ENCODE data around the gene B4GALT2. TPM values are rescaled to one million over a fixed set of nuclear protein-coding genes. Genes with fewer than 3 reads are reported as not detected.

The B4GALT2 gene
- total RNA-seq, 1 donor from 2014 or later: 56.6 TPM

DNA sequence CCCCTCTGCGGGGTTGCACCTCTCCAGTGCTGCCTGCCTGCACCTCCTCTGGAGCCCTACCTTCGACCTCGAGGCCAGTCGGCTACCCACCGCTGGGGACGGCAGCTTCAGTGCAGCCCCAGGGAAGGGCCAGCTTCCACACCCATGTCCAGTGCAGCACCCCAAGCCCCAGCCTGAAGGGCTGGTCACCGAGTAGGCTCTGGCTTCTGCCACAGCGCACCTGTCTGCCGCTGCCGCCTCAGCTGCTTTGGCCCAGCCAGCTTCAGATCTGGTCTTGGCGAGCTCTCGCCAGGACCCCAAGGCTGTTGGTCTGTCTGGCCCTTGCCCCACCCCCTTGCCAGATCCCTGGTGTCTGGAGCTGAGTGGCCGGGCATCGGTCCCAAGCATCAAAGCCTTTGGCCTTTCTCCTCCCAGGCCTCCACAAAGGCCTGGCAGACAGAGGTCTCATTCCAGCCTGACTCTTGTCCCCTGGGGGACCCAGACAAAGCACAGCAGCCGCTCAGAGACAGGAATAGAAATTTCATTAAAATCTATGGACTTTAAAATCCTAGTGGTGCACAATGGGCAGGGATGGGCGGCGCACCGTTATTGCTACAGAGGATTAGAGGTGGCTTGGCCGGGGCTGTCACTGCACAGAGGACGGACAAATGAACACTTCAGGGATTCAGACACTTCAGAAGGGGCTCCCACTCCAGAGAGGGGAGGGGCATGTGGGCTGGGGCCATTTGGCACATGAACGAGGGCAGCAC is 17.1 kb downstream of the B4GALT2 start:
- DNase-seq (ENCODE audit: low read depth) (no peak), FAIRE-seq (no peak)
- no peak overlapping the region for H2AFZ ChIP-seq (ENCODE audit: low read depth, low read length)
- H4K20me1 ChIP-seq (ENCODE audit: insufficient read depth, low read length): no peaks in the 10 kb centered on the region
- Mint-ChIP-seq H3K4me1 (ENCODE audit: low read depth, unreplicated experiment) (peaks cover 2% of the 10 kb centered on the region), H3K9me3 (ENCODE audit: unreplicated experiment) (peaks cover 2% of the 10 kb centered on the region), H3K36me3 (ENCODE audit: low read depth, unreplicated experiment) (peaks cover 13% of the 10 kb centered on the region), H3K4me3 (ENCODE audit: unreplicated experiment) (no peak overlapping the region), H3K27me3 (ENCODE audit: low read depth, unreplicated experiment) (peaks cover 2% of the 10 kb centered on the region), H3K27ac (ENCODE audit: unreplicated experiment) (no peak overlapping the region)
- H3K79me2 ChIP-seq (ENCODE audit: insufficient read depth, low read length): no peaks in the 10 kb centered on the region
- H3K27me3 ChIP-seq (ENCODE audit: insufficient read depth, low read length): no peaks in the 10 kb centered on the region
- no peak overlapping the region for H3K9ac ChIP-seq (ENCODE audit: low read length)
- no peak overlapping the region for H3K4me3 ChIP-seq (ENCODE audit: insufficient read depth, low read depth, low read length)
- TF ChIP-seq, protein P1, sequence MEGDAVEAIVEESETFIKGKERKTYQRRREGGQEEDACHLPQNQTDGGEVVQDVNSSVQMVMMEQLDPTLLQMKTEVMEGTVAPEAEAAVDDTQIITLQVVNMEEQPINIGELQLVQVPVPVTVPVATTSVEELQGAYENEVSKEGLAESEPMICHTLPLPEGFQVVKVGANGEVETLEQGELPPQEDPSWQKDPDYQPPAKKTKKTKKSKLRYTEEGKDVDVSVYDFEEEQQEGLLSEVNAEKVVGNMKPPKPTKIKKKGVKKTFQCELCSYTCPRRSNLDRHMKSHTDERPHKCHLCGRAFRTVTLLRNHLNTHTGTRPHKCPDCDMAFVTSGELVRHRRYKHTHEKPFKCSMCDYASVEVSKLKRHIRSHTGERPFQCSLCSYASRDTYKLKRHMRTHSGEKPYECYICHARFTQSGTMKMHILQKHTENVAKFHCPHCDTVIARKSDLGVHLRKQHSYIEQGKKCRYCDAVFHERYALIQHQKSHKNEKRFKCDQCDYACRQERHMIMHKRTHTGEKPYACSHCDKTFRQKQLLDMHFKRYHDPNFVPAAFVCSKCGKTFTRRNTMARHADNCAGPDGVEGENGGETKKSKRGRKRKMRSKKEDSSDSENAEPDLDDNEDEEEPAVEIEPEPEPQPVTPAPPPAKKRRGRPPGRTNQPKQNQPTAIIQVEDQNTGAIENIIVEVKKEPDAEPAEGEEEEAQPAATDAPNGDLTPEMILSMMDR (IDR thresholded peaks at IDR 0.05; ENCODE audit: insufficient read depth, low read depth, low read length): no peak
- no peak for TF ChIP-seq EZH2 (IDR thresholded peaks at IDR 0.05; ENCODE audit: insufficient read depth, low read length)
- no peak overlapping the region for H3K27ac ChIP-seq (ENCODE audit: low read depth, low read length)
- no peaks in the 10 kb centered on the region for H3K36me3 ChIP-seq (ENCODE audit: insufficient read depth, low read length)
- H3K4me1 ChIP-seq (ENCODE audit: insufficient read depth, low read length): peaks cover 1% of the 10 kb centered on the region
- H3K4me2 ChIP-seq (ENCODE audit: low read length): no peak overlapping the region
- H3K9me3 ChIP-seq (ENCODE audit: insufficient read depth, low read depth, low read length): no peaks in the 10 kb centered on the region

DNA sequence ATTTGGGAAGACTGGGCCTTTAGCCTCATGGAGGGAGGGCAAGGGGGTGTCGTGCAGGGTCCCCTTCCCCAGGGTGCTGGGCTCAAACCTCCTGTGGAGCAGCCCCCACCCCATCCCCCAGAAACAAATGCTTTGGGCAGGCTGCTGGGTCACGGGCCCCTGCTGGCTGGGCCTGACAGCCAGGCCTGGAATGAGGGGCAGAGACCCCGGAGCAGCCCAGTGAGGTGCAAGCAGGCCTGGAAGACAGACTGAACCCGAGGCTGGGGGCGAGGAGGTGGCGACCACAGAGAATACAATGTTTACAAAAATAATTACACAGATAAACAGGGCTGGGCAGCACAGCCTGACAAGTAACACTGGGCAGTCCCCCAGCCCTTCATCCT is 17.7 kb downstream of the B4GALT2 start:
- no peaks in the 10 kb centered on the region for H3K36me3 ChIP-seq (ENCODE audit: insufficient read depth, low read length)
- H3K4me3 Mint-ChIP-seq (ENCODE audit: unreplicated experiment): no peak overlapping the region
- H3K9me3 Mint-ChIP-seq (ENCODE audit: unreplicated experiment): peaks cover 2% of the 10 kb centered on the region
- TF ChIP-seq EZH2 (IDR thresholded peaks at IDR 0.05; ENCODE audit: insufficient read depth, low read length): no peak
- no peak overlapping the region for H3K27ac Mint-ChIP-seq (ENCODE audit: unreplicated experiment)
- FAIRE-seq (no peak), DNase-seq (ENCODE audit: low read depth) (no peak)
- H3K4me2 ChIP-seq (ENCODE audit: low read length): no peak overlapping the region
- no peak overlapping the region for H3K4me3 ChIP-seq (ENCODE audit: insufficient read depth, low read depth, low read length)
- H2AFZ ChIP-seq (ENCODE audit: low read depth, low read length): no peak overlapping the region
- H3K79me2 ChIP-seq (ENCODE audit: insufficient read depth, low read length): no peaks in the 10 kb centered on the region
- H3K27me3 Mint-ChIP-seq (ENCODE audit: low read depth, unreplicated experiment): peaks cover 2% of the 10 kb centered on the region
- H3K4me1 Mint-ChIP-seq (ENCODE audit: low read depth, unreplicated experiment): peaks cover 2% of the 10 kb centered on the region
- peaks cover 17% of the 10 kb centered on the region for H3K36me3 Mint-ChIP-seq (ENCODE audit: low read depth, unreplicated experiment)
- H3K9ac ChIP-seq (ENCODE audit: low read length): no peak overlapping the region
- H4K20me1 ChIP-seq (ENCODE audit: insufficient read depth, low read length): no peaks in the 10 kb centered on the region
- no peaks in the 10 kb centered on the region for H3K4me1 ChIP-seq (ENCODE audit: insufficient read depth, low read length)
- no peaks in the 10 kb centered on the region for H3K27me3 ChIP-seq (ENCODE audit: insufficient read depth, low read length)
- H3K27ac ChIP-seq (ENCODE audit: low read depth, low read length): no peak overlapping the region
- H3K9me3 ChIP-seq (ENCODE audit: insufficient read depth, low read depth, low read length): no peaks in the 10 kb centered on the region

GRCh38 chr1:43997295-43997999 is 18.4 kb downstream of the B4GALT2 start:
- Mint-ChIP-seq H3K9me3 (ENCODE audit: unreplicated experiment) (peaks cover 2% of the 10 kb centered on the region), H3K27me3 (ENCODE audit: low read depth, unreplicated experiment) (peaks cover 2% of the 10 kb centered on the region), H3K36me3 (ENCODE audit: low read depth, unreplicated experiment) (peaks cover 21% of the 10 kb centered on the region), H3K4me1 (ENCODE audit: low read depth, unreplicated experiment) (peaks cover 2% of the 10 kb centered on the region), H3K4me3 (ENCODE audit: unreplicated experiment) (no peak overlapping the region), H3K27ac (ENCODE audit: unreplicated experiment) (no peak overlapping the region)
- Histone ChIP-seq H3K4me1 (ENCODE audit: insufficient read depth, low read length) (no peaks in the 10 kb centered on the region), H3K4me2 (ENCODE audit: low read length) (no peak overlapping the region), H3K27ac (ENCODE audit: low read depth, low read length) (no peak overlapping the region), H3K9ac (ENCODE audit: low read length) (no peak overlapping the region), H3K79me2 (ENCODE audit: insufficient read depth, low read length) (no peaks in the 10 kb centered on the region), H4K20me1 (ENCODE audit: insufficient read depth, low read length) (no peaks in the 10 kb centered on the region), H3K27me3 (ENCODE audit: insufficient read depth, low read length) (no peaks in the 10 kb centered on the region), H3K36me3 (ENCODE audit: insufficient read depth, low read length) (no peaks in the 10 kb centered on the region), H2AFZ (ENCODE audit: low read depth, low read length) (no peak overlapping the region), H3K9me3 (ENCODE audit: insufficient read depth, low read depth, low read length) (no peaks in the 10 kb centered on the region), H3K4me3 (ENCODE audit: insufficient read depth, low read depth, low read length) (no peak overlapping the region)
- DNase-seq (ENCODE audit: low read depth) (no peak), FAIRE-seq (no peak)
- no peak for TF ChIP-seq EZH2 (IDR thresholded peaks at IDR 0.05; ENCODE audit: insufficient read depth, low read length)
- TF ChIP-seq, protein P1 (IDR thresholded peaks at IDR 0.05; ENCODE audit: insufficient read depth, low read depth, low read length): no peak
